GM19395 (cell line): ENCODE results near the gene GRK2.
A peak's percentile ranks its signal among the peaks of the same experiment; 100 is the strongest.

Experiments used
- ATAC-seq: cut with Tn5 transposase; IDR thresholded peaks from one replicate; pipeline ENCODE4 v1.9.1; 2021; ENCODE audit warnings: mild to moderate bottlenecking, moderate library complexity; ENCODE audit not compliant: unreplicated experiment

GRK2 gene

DNA sequence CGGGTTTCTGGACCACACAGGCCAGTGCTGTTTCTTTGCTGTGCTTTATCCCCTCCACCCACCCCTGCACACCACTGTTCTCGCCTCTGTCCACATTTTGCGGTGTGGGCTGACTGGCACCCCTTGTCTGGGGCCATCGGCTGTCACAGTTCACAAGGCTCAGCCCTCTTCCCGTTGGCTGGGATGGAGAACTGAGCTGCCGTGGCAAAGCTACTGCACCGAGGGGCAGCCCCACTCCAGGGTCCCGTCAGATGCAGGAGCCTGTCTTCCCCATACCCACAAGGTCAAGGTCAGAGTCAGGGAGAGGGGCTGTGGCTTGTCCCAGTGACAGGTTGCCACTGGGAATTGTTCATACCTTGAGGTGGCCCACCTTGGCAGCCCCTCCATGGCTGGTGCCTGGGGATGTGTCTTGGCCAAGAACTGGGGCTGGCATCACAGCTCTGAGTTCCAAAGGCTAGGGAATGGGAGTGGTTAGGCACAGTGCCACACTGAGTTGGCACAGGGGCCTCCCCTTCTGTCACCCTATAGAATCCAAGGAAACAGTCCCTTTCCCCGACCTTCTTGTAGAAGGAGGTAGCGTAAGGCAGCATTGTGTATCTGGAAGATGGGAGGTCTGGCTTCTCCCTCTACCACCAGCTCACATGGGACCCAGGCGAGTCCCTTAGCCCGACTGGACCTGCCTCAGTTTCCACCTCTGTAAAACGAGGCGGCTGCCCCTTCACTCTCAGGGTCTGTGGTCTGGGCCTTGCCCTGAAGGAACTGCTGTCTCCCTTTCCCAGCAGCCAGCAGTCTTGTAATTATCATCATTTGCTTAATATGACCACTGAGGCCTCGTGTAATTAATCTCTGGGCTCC lies 3.4 kb downstream of the GRK2 start:
- ATAC-seq = no peak

- ATAC-seq = no peak
Observed at GRCh38 chr11:67270256-67271204, 4.3 kb downstream of the GRK2 start.

- no peak for ATAC-seq
Observed at GRCh38 chr11:67271205-67271540, 4.9 kb downstream of the GRK2 start.

- ATAC-seq = no peak
Observed at GRCh38 chr11:67271541-67272284, 5.4 kb downstream of the GRK2 start.

- ATAC-seq = no peak
Observed at GRCh38 chr11:67272327-67273259, 6.3 kb downstream of the GRK2 start.

- ATAC-seq = no peak
Observed at GRCh38 chr11:67273260-67273990, 7.2 kb downstream of the GRK2 start.

DNA sequence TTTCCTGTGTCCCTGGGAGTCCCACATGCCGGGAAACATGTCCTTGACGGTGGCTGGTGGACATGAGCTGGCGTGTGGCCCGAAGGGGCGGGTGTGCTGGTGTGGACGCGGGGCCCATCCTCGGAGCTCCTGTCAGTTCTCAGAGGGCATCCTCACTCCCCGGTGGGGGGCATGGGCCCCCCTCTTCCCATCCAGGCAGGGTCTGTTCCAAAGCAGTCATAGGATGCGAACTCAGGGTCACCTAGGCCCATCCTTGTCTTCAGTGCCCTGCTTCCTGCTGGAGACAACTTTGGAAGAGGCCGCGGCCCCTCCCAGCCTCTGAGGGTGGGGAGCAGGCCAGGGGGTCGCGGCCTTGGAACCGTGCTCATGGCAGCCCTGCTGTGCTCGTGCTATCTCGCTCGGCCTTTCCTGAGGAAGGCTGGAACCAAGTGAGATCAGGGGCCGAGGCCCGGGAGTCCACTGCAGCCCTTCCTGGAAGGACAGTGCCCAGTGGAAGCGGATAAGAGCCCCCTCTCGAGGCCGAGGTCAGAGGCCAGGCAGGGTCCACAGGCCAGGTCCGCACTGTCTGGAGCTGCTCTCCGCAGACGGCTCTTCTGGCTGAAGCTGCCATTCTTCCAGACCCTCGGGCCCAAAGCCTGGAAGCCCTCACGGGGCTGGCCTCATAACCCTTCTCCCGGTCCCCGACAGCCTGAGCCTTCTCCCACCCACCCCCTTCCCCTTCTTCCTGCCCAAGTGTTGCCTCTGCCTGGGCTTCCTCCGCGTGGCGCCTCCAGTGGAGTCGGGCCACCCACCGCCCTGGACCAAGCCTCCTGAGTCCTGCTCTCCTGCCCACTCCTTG lies 8.7 kb downstream of the GRK2 start:
- ATAC-seq = no peak

DNA sequence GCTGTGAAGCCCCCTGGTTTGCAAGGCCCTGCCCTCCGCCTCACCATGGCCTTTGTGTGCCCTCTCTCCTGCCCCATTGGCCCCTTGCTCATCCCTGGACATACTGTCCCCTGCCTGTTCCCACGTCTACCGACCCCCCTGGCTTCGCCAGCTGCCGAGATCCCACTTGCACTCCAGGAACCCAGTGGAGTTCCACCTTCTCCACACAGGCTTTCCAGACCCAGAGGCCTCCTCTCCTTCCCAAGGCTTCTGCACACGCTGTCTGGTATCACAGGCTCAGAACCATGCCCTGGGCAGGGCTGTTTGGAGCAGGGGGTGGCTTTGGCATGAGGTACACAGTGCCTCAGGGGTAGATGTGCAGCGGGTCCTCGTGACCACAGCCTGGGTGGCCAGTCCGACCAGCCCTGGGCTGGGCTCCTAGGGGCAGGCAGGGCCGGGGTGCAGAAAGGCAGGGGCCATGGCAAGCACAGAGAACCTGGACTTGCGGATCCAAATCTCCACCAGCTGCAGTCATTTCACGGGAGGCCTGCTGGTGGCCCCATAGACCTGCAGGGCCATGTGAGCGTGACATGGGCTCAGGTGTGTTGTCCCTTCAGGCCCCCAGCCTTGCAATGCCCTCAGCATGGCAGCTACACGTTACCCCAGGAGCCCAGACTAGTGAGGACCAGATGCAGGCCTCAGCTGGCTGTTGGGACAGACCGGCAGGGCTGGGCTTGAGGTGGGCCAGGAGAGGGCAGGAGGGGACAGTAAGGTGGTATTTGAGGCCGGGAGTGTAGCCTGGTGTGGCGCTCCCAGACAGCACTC lies 9.5 kb downstream of the GRK2 start:
- no peak for ATAC-seq

- peak; percentile 39 for ATAC-seq
Observed at GRCh38 chr11:67276781-67277230, 10.5 kb downstream of the GRK2 start.

- ATAC-seq = peak; percentile 82
Observed at GRCh38 chr11:67277231-67277961, 11.1 kb downstream of the GRK2 start.

GRCh38 chr11:67278135-67278938 lies 12.1 kb downstream of the GRK2 start:
- ATAC-seq = no peak

DNA sequence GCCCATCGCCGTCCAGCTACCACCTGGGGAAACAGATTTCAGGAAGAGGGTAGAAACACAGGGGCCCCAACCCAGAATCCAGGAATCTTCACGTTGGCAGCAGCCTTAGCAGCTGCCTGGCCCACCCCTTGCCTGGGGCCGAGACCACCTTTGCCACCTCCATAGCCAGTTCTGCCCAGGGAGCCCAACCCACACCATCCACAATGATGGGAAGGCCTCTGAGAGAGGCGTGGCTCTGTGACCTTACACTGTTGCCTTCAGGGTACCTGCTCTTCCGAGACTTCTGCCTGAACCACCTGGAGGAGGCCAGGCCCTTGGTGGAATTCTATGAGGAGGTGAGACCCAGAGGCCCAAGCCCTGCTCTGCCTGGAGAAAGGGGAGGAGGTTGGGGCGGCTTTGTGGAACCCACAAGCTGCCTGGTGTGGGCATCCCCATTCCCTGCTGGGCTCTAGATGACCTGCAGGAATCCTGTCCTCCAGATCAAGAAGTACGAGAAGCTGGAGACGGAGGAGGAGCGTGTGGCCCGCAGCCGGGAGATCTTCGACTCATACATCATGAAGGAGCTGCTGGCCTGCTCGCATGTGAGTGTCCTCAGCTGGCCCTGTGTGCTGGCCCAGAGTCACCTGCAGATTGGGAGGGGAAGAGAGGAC lies 12.8 kb downstream of the GRK2 start:
- ATAC-seq = no peak

DNA sequence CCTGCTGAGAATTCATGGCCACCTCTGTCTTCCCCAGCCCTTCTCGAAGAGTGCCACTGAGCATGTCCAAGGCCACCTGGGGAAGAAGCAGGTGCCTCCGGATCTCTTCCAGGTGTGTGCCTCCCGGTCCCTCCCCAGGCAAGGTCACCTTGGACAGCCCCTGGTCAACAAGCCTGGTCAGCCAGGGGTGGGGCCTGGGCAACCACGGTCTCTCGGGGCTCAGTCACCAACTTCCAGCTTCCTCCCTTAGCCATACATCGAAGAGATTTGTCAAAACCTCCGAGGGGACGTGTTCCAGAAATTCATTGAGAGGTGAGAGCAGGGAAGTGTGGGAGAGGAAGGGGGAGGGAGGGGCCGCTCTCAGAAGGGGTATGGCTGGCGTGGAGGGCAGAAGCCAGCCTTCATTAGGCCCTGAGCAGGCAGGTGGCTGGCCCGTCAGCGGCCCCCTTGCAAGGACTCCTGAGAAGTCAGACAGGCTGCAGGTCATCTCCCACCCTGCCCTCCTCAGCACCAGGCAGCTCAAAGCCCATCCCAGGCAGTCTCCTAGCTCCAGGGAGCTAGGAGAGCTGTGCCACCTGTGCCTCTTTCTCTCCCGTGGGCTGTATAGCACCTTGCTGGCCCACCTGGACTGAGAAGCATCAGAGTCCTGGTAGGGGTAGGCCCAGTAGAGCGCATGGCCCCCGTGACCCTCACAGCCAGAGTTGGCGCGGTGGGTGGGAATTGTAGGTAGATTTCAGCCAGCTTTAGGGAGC lies 13.5 kb downstream of the GRK2 start:
- no peak for ATAC-seq

- ATAC-seq = no peak
Observed at GRCh38 chr11:67280341-67280787, 14.1 kb downstream of the GRK2 start.
